OCI-LY7 (cell line): ENCODE results near the gene VWA7. TPM values are rescaled to one million over a fixed set of nuclear protein-coding genes. Genes with fewer than 3 reads are reported as not detected.
A peak's percentile ranks its signal among the peaks of the same experiment; 100 is the strongest.

Experiments used
- BruUV-seq: library from RNA; stranded (reverse); fragments of 400-500 nt; replicated peaks from 2 replicates; lab custom pipeline; 2021; lab: Mats Ljungman, UMichigan
- CTCF ChIA-PET: fragments of 300-600 bp; sonication (Branson Sonifier 250); formaldehyde crosslinking; loops from one replicate; lab custom pipeline; 2022; ENCODE audit warnings: antibody characterized with exemption; ENCODE audit not compliant: unreplicated experiment; lab: Charles Lee
- POLR2A ChIA-PET: fragments of 300-600 bp; sonication (Branson Sonifier 250); formaldehyde crosslinking; loops from one replicate; lab custom pipeline; 2022; ENCODE audit warnings: antibody characterized with exemption; lab: Charles Lee
- DNase-seq: peaks from one replicate; pipeline ENCODE4 v3.0.0-alpha.2; 2015; ENCODE audit warnings: low spot score
- H2AFZ ChIP-seq: fragments of 200-600 bp; sonication (generic), shearing (Covaris generic); 2 replicates; pipeline ENCODE4 v1.6.1; 2014; ENCODE audit warnings: mild to moderate bottlenecking, antibody characterized with exemption, low read length, moderate library complexity
- H3K27ac ChIP-seq: fragments of 200-600 bp; sonication (generic); 2 replicates; pipeline ENCODE4 v1.5.1; 2014; ENCODE audit warnings: mixed run types, low read depth, mild to moderate bottlenecking, moderate library complexity, low read length, inconsistent platforms; ENCODE audit not compliant: poor library complexity, severe bottlenecking
- H3K36me3 ChIP-seq: fragments of 200-600 bp; sonication (generic); 2 replicates; pipeline ENCODE4 v1.6.1; 2014; ENCODE audit warnings: mild to moderate bottlenecking, antibody characterized with exemption, low read length, moderate library complexity, mixed read lengths; ENCODE audit not compliant: insufficient read depth
- H3K4me1 ChIP-seq: fragments of 200-600 bp; sonication (generic); 2 replicates; pipeline ENCODE4 v1.5.1; 2014; ENCODE audit warnings: mild to moderate bottlenecking, low read length; ENCODE audit not compliant: insufficient read depth, poor library complexity, severe bottlenecking
- H3K4me2 ChIP-seq: fragments of 200-600 bp; sonication (generic); 2 replicates; pipeline ENCODE4 v1.6.1; 2014; ENCODE audit warnings: mild to moderate bottlenecking, low read length
- H3K4me3 ChIP-seq: fragments of 200-600 bp; sonication (generic); 2 replicates; pipeline ENCODE4 v1.5.1; 2014; ENCODE audit warnings: mild to moderate bottlenecking, low read depth, low read length; ENCODE audit not compliant: poor library complexity, severe bottlenecking
- H3K79me2 ChIP-seq: fragments of 200-600 bp; sonication (generic); 2 replicates; pipeline ENCODE4 v1.6.1; 2016; ENCODE audit warnings: low read depth, mild to moderate bottlenecking, low read length, moderate library complexity, mixed read lengths; ENCODE audit not compliant: insufficient read depth
- H3K9me2 ChIP-seq: fragments of 200-600 bp; sonication (generic); 2 replicates; pipeline ENCODE4 v1.6.1; 2016; ENCODE audit warnings: mild to moderate bottlenecking, low read length, mixed read lengths; ENCODE audit not compliant: insufficient read depth
- H3K9me3 ChIP-seq: fragments of 200-600 bp; sonication (generic); 2 replicates; pipeline ENCODE4 v1.6.1; 2014; ENCODE audit warnings: mild to moderate bottlenecking, mixed run types, low read length, mixed read lengths
- H4K20me1 ChIP-seq: fragments of 200-600 bp; sonication (generic); 2 replicates; pipeline ENCODE4 v1.6.1; 2014; ENCODE audit warnings: mild to moderate bottlenecking, antibody characterized with exemption, low read length, moderate library complexity, mixed read lengths; ENCODE audit not compliant: insufficient read depth
- EZH2phosphoT487 ChIP-seq: fragments of 200-600 bp; sonication (generic); IDR thresholded peaks from 2 replicates; pipeline ENCODE4 v1.6.1; 2018; ENCODE audit warnings: low read depth, borderline replicate concordance, mild to moderate bottlenecking, mixed run types, antibody characterized with exemption, low read length, moderate library complexity, mixed read lengths
- intact Hi-C: fragments of 100-400 bp; cut with micrococcal nuclease; formaldehyde crosslinking; loops from one replicate; pipeline ENCODE4 v1.10.0; 2022; ENCODE audit not compliant: unreplicated experiment
- total RNA-seq, 2 experiments: library from RNA; depleted of rRNA in 1 of 2; stranded (reverse); fragments of >200 nt in 1 of 2; shearing (Covaris generic) in 1 of 2; gene quantifications; 2 replicates each; pipeline ENCODE4 v1.2.3, GENCODE V29; 2014 to 2022
- TF ChIP-seq, protein P1 (sequence below): fragments of 200-600 bp; sonication (generic); conservative IDR thresholded peaks from 2 replicates; pipeline ENCODE4 v1.5.1; 2014; ENCODE audit warnings: mild to moderate bottlenecking, antibody characterized with exemption, low read length, moderate library complexity, mixed read lengths

Gene VWA7
- total RNA-seq, 2 experiments from 2014 or later = 2.2 to 6.5 TPM

DNA sequence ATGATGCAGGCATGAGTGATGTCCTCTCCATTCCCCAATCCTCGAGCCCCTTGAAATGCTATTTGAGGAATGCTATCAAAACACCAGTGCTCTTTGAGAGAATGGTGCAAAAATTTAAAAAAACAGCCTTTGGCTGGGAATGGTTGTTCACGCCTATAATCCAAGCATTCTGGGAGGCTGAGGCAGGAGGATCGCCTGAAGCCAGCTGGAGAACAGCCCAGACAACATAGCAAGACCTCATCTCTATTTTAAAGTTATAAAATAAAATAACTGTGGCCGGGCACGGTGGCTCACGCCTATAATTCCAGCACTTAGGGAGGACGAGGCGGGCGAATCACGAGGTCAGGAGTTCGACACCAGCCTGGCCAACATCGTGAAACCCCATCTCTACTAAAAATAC, 22.7 kb upstream of the VWA7 start:
- CTCF ChIA-PET = no interaction called here
- Histone ChIP-seq H3K4me2 (no peak overlapping the region), H3K9me2 (no peaks in the 10 kb centered on the region), H3K36me3 (peaks cover 42% of the 10 kb centered on the region), H3K4me3 (no peak overlapping the region), H4K20me1 (no peaks in the 10 kb centered on the region), H2AFZ (no peak overlapping the region), H3K9me3 (no peaks in the 10 kb centered on the region), H3K79me2 (peaks cover 7% of the 10 kb centered on the region), H3K4me1 (peaks cover 28% of the 10 kb centered on the region), H3K27ac (no peak overlapping the region)
- DNase-seq = no peak
- no TSS peak for BruUV-seq
- TF ChIP-seq EZH2phosphoT487 = no peak
- TF ChIP-seq, protein P1, sequence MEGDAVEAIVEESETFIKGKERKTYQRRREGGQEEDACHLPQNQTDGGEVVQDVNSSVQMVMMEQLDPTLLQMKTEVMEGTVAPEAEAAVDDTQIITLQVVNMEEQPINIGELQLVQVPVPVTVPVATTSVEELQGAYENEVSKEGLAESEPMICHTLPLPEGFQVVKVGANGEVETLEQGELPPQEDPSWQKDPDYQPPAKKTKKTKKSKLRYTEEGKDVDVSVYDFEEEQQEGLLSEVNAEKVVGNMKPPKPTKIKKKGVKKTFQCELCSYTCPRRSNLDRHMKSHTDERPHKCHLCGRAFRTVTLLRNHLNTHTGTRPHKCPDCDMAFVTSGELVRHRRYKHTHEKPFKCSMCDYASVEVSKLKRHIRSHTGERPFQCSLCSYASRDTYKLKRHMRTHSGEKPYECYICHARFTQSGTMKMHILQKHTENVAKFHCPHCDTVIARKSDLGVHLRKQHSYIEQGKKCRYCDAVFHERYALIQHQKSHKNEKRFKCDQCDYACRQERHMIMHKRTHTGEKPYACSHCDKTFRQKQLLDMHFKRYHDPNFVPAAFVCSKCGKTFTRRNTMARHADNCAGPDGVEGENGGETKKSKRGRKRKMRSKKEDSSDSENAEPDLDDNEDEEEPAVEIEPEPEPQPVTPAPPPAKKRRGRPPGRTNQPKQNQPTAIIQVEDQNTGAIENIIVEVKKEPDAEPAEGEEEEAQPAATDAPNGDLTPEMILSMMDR = no peak
- intact Hi-C loops = loop anchor here (10.0 kb wide), 1 partner anchor 255 kb away; the partner anchor contains the start of genes ATP6V1G2, DDX39B and NFKBIL1
- POLR2A ChIA-PET = no interaction called here

GRCh38 chr6:31797588-31797987, 20.5 kb upstream of the VWA7 start:
- BruUV-seq = no TSS peak
- Histone ChIP-seq H3K9me3 (no peaks in the 10 kb centered on the region), H3K4me1 (peaks cover 38% of the 10 kb centered on the region), H3K4me3 (peak overlapping the region; percentile 1), H2AFZ (no peak overlapping the region), H3K27ac (peak overlapping the region; percentile 71), H3K36me3 (peaks cover 38% of the 10 kb centered on the region), H4K20me1 (no peaks in the 10 kb centered on the region), H3K4me2 (peak overlapping the region; percentile 39), H3K9me2 (no peaks in the 10 kb centered on the region), H3K79me2 (peaks cover 23% of the 10 kb centered on the region)
- intact Hi-C loops = loop anchor here (2.0 to 10.0 kb wide), 3 partner anchors 29 to 253 kb away; partner anchors contain the start of genes ATP6V1G2, DDX39B, HSPA1B and NFKBIL1
- peak; percentile 81 for DNase-seq
- TF ChIP-seq EZH2phosphoT487 = no peak
- TF ChIP-seq, protein P1 = no peak
- ChIA-PET CTCF (interaction anchor here (1.0 to 1.1 kb wide), 2 partner anchors 9 to 30 kb away, joined by 4 read pairs; partner anchors contain the start of genes HSPA1B and LSM2), POLR2A (interaction anchor here (1.8 kb wide), 1 partner anchor 33 kb away, joined by 6 read pairs; no protein-coding TSS in a partner anchor)

GRCh38 chr6:31796993-31797385, 19.9 kb upstream of the VWA7 start:
- no peak for DNase-seq
- Histone ChIP-seq H3K9me2 (no peaks in the 10 kb centered on the region), H3K36me3 (peaks cover 40% of the 10 kb centered on the region), H4K20me1 (no peaks in the 10 kb centered on the region), H3K27ac (peak overlapping the region; percentile 71), H2AFZ (no peak overlapping the region), H3K79me2 (peaks cover 23% of the 10 kb centered on the region), H3K4me3 (no peak overlapping the region), H3K4me1 (peaks cover 38% of the 10 kb centered on the region), H3K4me2 (peak overlapping the region; percentile 39), H3K9me3 (no peaks in the 10 kb centered on the region)
- no TSS peak for BruUV-seq
- TF ChIP-seq, protein P1 = no peak
- TF ChIP-seq EZH2phosphoT487 = no peak
- intact Hi-C loops = loop anchor here (2.0 to 10.0 kb wide), 3 partner anchors 30 to 252 kb away; partner anchors contain the start of genes ATP6V1G2, DDX39B, HSPA1B and NFKBIL1
- ChIA-PET POLR2A (no interaction called here), CTCF (interaction anchor here (1.0 to 1.2 kb wide), 3 partner anchors 10 to 31 kb away, joined by 3 to 4 read pairs (median 4); partner anchors contain the start of genes HSPA1B and LSM2)
